ENCODE data around the gene PLCB3.

DNA sequence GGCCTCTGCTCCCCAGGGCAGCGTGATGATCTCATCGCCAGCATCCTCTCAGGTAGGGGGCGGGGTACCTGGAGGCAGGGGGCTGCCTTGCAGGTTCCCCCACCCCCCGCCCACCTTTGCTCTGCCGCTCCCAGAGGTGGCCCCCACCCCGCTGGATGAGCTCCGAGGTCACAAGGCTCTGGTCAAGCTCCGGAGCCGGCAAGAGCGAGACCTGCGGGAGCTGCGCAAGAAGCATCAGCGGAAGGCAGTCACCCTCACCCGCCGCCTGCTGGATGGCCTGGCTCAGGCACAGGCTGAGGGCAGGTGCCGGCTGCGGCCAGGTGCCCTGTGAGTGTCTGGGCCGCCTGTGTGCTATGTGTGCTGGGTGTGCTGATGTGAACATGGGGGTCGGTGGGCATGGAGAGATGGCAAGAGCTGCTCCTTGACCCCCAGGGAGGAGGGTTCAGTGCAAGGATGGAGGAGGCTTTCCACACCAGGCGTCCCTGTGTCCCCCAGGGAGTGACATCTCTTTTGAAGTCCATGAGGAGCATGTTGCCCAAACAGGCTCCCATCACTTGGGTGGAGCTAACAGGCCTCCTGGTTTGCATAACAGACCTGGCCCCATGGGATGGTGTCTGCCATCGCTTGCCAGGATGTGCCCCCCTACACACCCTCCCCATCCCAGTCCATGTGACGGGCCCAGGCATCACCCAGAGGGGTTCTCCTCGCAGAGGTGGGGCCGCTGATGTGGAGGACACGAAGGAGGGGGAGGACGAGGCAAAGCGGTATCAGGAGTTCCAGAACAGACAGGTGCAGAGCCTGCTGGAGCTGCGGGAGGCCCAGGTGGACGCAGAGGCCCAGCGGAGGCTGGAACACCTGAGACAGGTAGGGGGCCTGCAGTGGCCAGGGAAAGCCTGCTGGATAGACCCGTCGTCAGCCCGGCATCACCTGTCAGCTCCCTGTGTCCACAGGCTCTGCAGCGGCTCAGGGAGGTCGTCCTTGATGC, 14.1 kb downstream of the PLCB3 start:
- TF ChIP-seq, protein P1, sequence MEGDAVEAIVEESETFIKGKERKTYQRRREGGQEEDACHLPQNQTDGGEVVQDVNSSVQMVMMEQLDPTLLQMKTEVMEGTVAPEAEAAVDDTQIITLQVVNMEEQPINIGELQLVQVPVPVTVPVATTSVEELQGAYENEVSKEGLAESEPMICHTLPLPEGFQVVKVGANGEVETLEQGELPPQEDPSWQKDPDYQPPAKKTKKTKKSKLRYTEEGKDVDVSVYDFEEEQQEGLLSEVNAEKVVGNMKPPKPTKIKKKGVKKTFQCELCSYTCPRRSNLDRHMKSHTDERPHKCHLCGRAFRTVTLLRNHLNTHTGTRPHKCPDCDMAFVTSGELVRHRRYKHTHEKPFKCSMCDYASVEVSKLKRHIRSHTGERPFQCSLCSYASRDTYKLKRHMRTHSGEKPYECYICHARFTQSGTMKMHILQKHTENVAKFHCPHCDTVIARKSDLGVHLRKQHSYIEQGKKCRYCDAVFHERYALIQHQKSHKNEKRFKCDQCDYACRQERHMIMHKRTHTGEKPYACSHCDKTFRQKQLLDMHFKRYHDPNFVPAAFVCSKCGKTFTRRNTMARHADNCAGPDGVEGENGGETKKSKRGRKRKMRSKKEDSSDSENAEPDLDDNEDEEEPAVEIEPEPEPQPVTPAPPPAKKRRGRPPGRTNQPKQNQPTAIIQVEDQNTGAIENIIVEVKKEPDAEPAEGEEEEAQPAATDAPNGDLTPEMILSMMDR (conservative IDR thresholded peaks at IDR 0.05; ENCODE audit: low read depth in 2 of 2): no peak
- TF ChIP-seq ZNF114 (CRISPR knock-in tag; IDR thresholded peaks at IDR 0.05): no peak
- TF ChIP-seq ZNF331 (CRISPR knock-in tag; IDR thresholded peaks at IDR 0.05; ENCODE audit: low read depth): no peak
